Measurements from ENCODE around the gene ACTR2.

DNA sequence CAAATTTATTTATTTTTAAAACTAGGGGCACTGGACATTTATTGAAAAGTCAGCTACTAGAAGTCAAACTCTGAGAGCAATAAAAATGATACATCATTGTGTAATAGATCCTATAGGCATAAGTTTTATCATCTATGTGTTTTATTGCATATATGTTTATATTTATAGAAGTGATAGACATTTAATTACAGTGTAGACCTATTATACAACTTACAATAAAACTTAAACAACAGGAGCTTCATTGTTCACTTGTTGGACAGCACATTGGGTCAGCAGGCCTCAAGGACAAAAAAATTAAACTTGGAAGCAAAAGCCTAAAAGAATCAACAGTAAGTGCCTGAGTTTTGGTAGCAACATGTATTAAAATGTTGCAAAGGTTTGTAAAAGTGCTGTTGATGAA, 15.0 kb upstream of the ACTR2 start:
- TF ChIP-seq, protein P1, sequence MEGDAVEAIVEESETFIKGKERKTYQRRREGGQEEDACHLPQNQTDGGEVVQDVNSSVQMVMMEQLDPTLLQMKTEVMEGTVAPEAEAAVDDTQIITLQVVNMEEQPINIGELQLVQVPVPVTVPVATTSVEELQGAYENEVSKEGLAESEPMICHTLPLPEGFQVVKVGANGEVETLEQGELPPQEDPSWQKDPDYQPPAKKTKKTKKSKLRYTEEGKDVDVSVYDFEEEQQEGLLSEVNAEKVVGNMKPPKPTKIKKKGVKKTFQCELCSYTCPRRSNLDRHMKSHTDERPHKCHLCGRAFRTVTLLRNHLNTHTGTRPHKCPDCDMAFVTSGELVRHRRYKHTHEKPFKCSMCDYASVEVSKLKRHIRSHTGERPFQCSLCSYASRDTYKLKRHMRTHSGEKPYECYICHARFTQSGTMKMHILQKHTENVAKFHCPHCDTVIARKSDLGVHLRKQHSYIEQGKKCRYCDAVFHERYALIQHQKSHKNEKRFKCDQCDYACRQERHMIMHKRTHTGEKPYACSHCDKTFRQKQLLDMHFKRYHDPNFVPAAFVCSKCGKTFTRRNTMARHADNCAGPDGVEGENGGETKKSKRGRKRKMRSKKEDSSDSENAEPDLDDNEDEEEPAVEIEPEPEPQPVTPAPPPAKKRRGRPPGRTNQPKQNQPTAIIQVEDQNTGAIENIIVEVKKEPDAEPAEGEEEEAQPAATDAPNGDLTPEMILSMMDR (IDR thresholded peaks at IDR 0.05; ENCODE audit: insufficient read depth, low read length, poor library complexity, severe bottlenecking) = no peak
- TF ChIP-seq EZH2phosphoT487 (conservative IDR thresholded peaks at IDR 0.05; ENCODE audit: low read length) = no peak

Measured in SU-DHL-6 (cell line).